Activated CD8-positive, alpha-beta memory T cell treated with anti-CD3 and anti-CD28 coated beads, Interleukin-2, amount 50 U/mL, for 48 hours (primary cell): Measurements from ENCODE around the gene JPH4.

Experiments
- DNase-seq: peaks from one replicate; pipeline ENCODE4 v3.0.0-alpha.2; 2020

Gene JPH4

DNA sequence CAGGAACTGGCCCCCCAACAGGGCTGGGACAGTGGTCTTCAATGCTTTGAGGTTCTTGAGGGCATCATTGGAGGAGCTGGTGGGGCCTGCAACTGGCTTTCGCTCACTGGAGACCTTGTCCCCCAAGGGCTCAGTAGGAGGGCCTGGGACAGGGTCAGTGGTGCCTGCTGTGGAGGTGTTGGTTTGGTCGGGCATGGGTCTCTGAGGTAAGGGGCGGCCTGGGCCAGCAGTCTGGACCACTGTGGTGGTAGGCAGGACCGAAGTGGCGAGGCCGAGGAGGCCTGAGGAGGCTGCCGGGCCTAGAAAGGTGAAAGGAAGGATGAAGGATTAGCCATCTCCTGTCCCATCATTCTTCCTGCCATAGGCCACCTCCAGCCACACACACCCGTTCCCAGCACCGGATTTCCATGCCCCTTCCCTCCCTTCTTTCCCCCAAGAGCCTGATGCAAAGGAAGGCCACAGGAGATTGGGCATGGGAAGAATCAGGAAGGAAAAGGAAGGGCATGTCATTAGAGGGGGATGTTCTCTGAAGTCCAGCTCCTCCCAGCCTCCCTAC is 55.9 kb downstream of the JPH4 start:
- DNase-seq, result no peak

DNA sequence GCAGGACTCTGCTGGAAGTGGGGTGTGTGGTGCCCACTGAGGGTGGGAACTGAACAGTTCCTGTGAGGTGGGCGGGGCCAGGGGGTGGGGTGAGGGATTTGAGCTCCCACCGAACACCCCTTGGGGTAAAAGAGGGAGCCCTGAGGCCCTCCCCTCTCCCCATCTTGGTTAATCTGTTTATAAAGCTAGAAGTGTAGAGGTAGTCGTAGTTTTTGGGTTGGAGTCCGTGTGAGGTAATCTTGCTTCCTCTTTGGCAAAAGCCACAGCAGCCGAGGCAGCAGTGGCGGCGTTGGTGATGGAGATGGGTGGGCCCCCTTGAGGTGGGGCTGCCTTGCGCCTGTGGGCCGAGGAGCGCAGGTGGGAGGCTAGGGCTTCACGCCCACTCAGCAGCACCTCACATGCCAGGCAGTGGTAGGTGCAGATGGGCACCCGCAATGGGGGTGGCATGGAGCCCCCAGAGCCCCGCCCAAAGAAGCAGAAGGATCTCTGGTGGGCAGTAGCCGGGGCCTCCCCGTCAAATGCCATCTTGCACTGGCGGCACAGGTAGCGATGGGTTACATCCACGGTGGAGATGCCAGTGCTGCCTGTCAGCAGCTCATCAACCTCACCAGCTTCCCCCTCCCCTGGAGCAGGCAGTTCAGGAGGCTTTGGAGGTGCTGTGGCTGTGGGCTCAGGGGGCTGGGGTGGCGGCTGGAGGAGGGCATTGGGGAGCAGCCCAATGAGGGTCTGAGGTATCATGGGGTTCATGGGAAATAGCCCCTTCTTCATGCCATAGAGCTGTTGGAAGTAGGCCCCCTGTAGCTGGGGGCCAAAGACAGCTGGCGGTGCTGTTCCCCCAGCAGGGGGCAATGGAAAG is 56.6 kb downstream of the JPH4 start:
- no peak for DNase-seq

- DNase-seq, result no peak
Observed at GRCh38 chr14:23520899-23521533, 57.6 kb downstream of the JPH4 start.

- no peak for DNase-seq
Observed at GRCh38 chr14:23518709-23519108, 59.9 kb downstream of the JPH4 start.
